Adrenal gland (tissue), 19 donors: ENCODE measurements around the gene HIGD2A. TPM values are rescaled to one million over a fixed set of nuclear protein-coding genes. Genes with fewer than 3 reads are reported as not detected.

Experiments used
- DNase-seq, 7 donors: peaks; one replicate each; pipeline ENCODE4 v3.0.0-alpha.2; 2019 to 2020
- H3K27ac ChIP-seq, 5 donors: fragments of 200-600 bp; sonication (generic) in 4 of 5; 1 replicate in 3 of 5; 2 replicates in 2 of 5; pipeline versions ENCODE4 v1.5.1 to v1.8.0; 2016 to 2020; ENCODE audit warnings: mild to moderate bottlenecking in 1 of 5
- H3K27me3 ChIP-seq: fragments of 200-600 bp; 2 replicates; pipeline ENCODE4 v1.8.0; 2021
- H3K36me3 ChIP-seq, 2 donors: fragments of 200-600 bp; replicated peaks in 1 of 2; 1 replicate in 1 of 2; 2 replicates in 1 of 2; pipeline versions ENCODE4 v1.5.1 to v1.8.0; 2018 to 2022
- H3K4me1 ChIP-seq, 2 donors: fragments of 200-600 bp; replicated peaks in 1 of 2; 1 replicate in 1 of 2; 2 replicates in 1 of 2; pipeline versions ENCODE4 v1.5.1 to v1.8.0; 2018 to 2021
- H3K4me3 ChIP-seq, 4 donors: fragments of 200-600 bp; sonication (generic) in 3 of 4; one replicate each; pipeline ENCODE4 v1.5.1; 2016 to 2018
- H3K9me3 ChIP-seq, 3 donors: fragments of 200-600 bp; sonication (generic) in 1 of 3; replicated peaks in 1 of 3; 1 replicate in 2 of 3; 2 replicates in 1 of 3; pipeline versions ENCODE4 v1.5.1 to v1.8.0; 2016 to 2021
- CTCF ChIP-seq, 6 experiments: fragments of 450-650 bp in 4 of 6; fragments of 200-600 bp in 2 of 6; sonication (generic) in 1 of 6; IDR thresholded peaks; 1 replicate in 5 of 6; 2 replicates in 1 of 6; pipeline versions ENCODE4 v1.5.1 to v1.8.0; 2016 to 2021; ENCODE audit warnings: antibody characterized with exemption in 6 of 6, mild to moderate bottlenecking in 2 of 6, moderate library complexity in 1 of 6
- POLR2A ChIP-seq, 2 donors: fragments of 450-650 bp; IDR thresholded peaks; one replicate each; pipeline ENCODE4 v1.6.1; 2017; ENCODE audit warnings: antibody characterized with exemption in 2 of 2, mild to moderate bottlenecking in 2 of 2, moderate library complexity in 1 of 2
- WGBS, 4 donors: extraction: QIAGEN DNeasy Blood & Tissue Kit in 2 of 4; methylation state at CpG; one replicate each; pipeline versions ENCODE4 v1.1.5 to v1.1.7; 2013 to 2017; 5-methylcytosine and 5-hydroxymethylcytosine counted together
- intact Hi-C, 2 donors: fragments of 100-400 bp; cut with DNase I; formaldehyde crosslinking; loops; one replicate each; pipeline versions ENCODE4 v1.14.1 to v1.15.0; 2022 to 2023
- long read RNA-seq, 10 donors: library from polyadenylated mRNA in 3 of 10; unstranded in 2 of 10; stranded (forward) in 1 of 10; transcript quantifications; one replicate each; pipeline ENCODE4 v2.0.0 and lab custom pipeline, GENCODE V29; 2021 to 2026
- polyA plus RNA-seq, 3 donors: library from polyadenylated mRNA; stranded (reverse); fragments of 200-250 nt in 2 of 3; fragments of 350-450 nt in 1 of 3; fragmentation: Illumina TruSeq in 1 of 3; extraction: RNeasy Lipid Tissue Mini Kit (QIAGEN cat#74804) in 1 of 3; gene quantifications; one replicate each; pipeline ENCODE4 v1.2.3, GENCODE V29; 2013 to 2014
- total RNA-seq, 9 donors: library from RNA; depleted of rRNA in 4 of 9; stranded (reverse); fragments of >200 nt in 4 of 9; fragments of 120-200 nt in 1 of 9; fragmentation: NEBNext Ultra II Directional in 1 of 9; extraction: Animal tissue kit (Norgen Biotek cat#: 25700) in 1 of 9; gene quantifications; one replicate each; pipeline versions ENCODE4 v1.1.0 to v1.2.4, GENCODE V29; 2013 to 2023
- donor health status: healthy with polysubstance abuse.
- donor health status: Bipolar disorder and iron deficiency.
- donor health status: DM: yes; HTN: yes; CAD: no.
- donor health status: DM: no; HTN: no; CAD: no.
- donor health status: DM: no; HTN: no; CAD: no.
- donor health status: DM: yes; HTN: yes; CAD: no.

The HIGD2A gene
- total RNA-seq: 100 to 1,000 TPM; 138 to 262 (median 198) TPM
- polyA plus RNA-seq: 100 to 1,000 TPM; 112 to 492 (median 244) TPM
- long read RNA-seq, donor 1, transcript HIGD2A-201 (2 exons, 668 nt): major isoform, 202 of 202 reads
- long read RNA-seq, donor 1, partial matches to known transcripts: 0 of 202 reads
- long read RNA-seq, donor 1, other reads (novel, unspliced or antisense): 0 of 202 reads
- long read RNA-seq, donor 2, transcript HIGD2A-201 (2 exons, 668 nt): major isoform, 152 of 152 reads
- long read RNA-seq, donor 2, partial matches to known transcripts: 0 of 152 reads
- long read RNA-seq, donor 2, other reads (novel, unspliced or antisense): 0 of 152 reads
- long read RNA-seq, donor 3, transcript HIGD2A-201 (2 exons, 668 nt): major isoform, 134 of 134 reads
- long read RNA-seq, donor 3, partial matches to known transcripts: 0 of 134 reads
- long read RNA-seq, donor 3, other reads (novel, unspliced or antisense): 0 of 134 reads
- long read RNA-seq, donor 4, transcript HIGD2A-201 (2 exons, 668 nt): major isoform, 202 of 210 reads
- long read RNA-seq, donor 4, partial matches to known transcripts: 0 of 210 reads
- long read RNA-seq, donor 4, other reads (novel, unspliced or antisense): 8 of 210 reads
- long read RNA-seq, donor 5, transcript HIGD2A-201 (2 exons, 668 nt): major isoform, 155 of 158 reads
- long read RNA-seq, donor 5, partial matches to known transcripts: 3 of 158 reads
- long read RNA-seq, donor 5, other reads (novel, unspliced or antisense): 0 of 158 reads
- long read RNA-seq, donor 6, transcript HIGD2A-201 (2 exons, 668 nt): major isoform, 203 of 206 reads
- long read RNA-seq, donor 6, partial matches to known transcripts: 2 of 206 reads
- long read RNA-seq, donor 6, other reads (novel, unspliced or antisense): 1 of 206 reads
- long read RNA-seq, donor 7, transcript HIGD2A-201 (2 exons, 668 nt): major isoform, 105 of 105 reads
- long read RNA-seq, donor 7, partial matches to known transcripts: 0 of 105 reads
- long read RNA-seq, donor 7, other reads (novel, unspliced or antisense): 0 of 105 reads
- long read RNA-seq, donor 8, transcript HIGD2A-201 (2 exons, 668 nt): major isoform, 234 of 234 reads
- long read RNA-seq, donor 8, partial matches to known transcripts: 0 of 234 reads
- long read RNA-seq, donor 8, other reads (novel, unspliced or antisense): 0 of 234 reads
- long read RNA-seq, donor 9, transcript HIGD2A-201 (2 exons, 668 nt): major isoform, 140 of 140 reads
- long read RNA-seq, donor 9, partial matches to known transcripts: 0 of 140 reads
- long read RNA-seq, donor 9, other reads (novel, unspliced or antisense): 0 of 140 reads
- long read RNA-seq, donor 10, transcript HIGD2A-201 (2 exons, 668 nt): major isoform, 92 of 112 reads
- long read RNA-seq, donor 10, partial matches to known transcripts: 20 of 112 reads
- long read RNA-seq, donor 10, other reads (novel, unspliced or antisense): 0 of 112 reads

GRCh38 chr5:176388444-176389134 lies at the start of gene HIGD2A, which contains the start of gene NOP16:
Gene HIGD2A, plus strand, starts transcription at chr5:176388751. Its CDS starts 69 bp downstream, at chr5:176388820.
Gene NOP16, minus strand, starts transcription at chr5:176388598. Its CDS starts 59 bp downstream, at chr5:176388539.
- WGBS, 4 donors: 0 to 1% (median 0%) methylated on average over 36 to 47 of the region's 47 CpGs
- H3K27me3 ChIP-seq: no peaks in the 10 kb centered on the region
- H3K4me1 ChIP-seq: peaks cover 12 to 24% of the 10 kb centered on the region in 2 donors
- no peaks in the 10 kb centered on the region for H3K9me3 ChIP-seq
- DNase-seq: peak; percentile 99 to 100 (median 100)
- H3K27ac ChIP-seq: peak within 1 kb of the TSS; percentile 92 to 99 (median 96)
- intact Hi-C loops: loop anchor here in 1 of 2 donors (2.0 kb wide), 1 partner anchor 26 kb away; no protein-coding TSS in a partner anchor
- peak within 1 kb of the TSS; percentile 17 to 89 (median 80) for H3K4me3 ChIP-seq
- peak in 1 of 2 donors; percentile 7 for TF ChIP-seq POLR2A (IDR thresholded peaks at IDR 0.05)
- TF ChIP-seq CTCF (IDR thresholded peaks at IDR 0.05): peak in 3 of 6 experiments; percentile 28 to 51 (median 44)
- H3K36me3 ChIP-seq: peaks cover 0 to 46% of the 10 kb centered on the region in 2 donors

- Histone ChIP-seq H3K4me1 (peaks cover 5 to 12% of the 10 kb centered on the region in 2 donors), H3K9me3 (no peaks in the 10 kb centered on the region), H3K27ac (no peak overlapping the region), H3K36me3 (peaks cover 5 to 39% of the 10 kb centered on the region in 2 donors), H3K4me3 (no peak overlapping the region), H3K27me3 (no peaks in the 10 kb centered on the region)
- DNase-seq: no peak
- WGBS, 4 donors: 93 to 97% (median 95%) methylated on average over 5 of the region's 5 CpGs
- intact Hi-C loops: no loop called here
- TF ChIP-seq CTCF (IDR thresholded peaks at IDR 0.05) (no peak), POLR2A (IDR thresholded peaks at IDR 0.05) (no peak)
Measured at GRCh38 chr5:176339304-176339703, 49.2 kb upstream of the HIGD2A start.

GRCh38 chr5:176341325-176342157 lies 47.0 kb upstream of the HIGD2A start:
- Histone ChIP-seq H3K27me3 (no peaks in the 10 kb centered on the region), H3K27ac (no peak overlapping the region), H3K4me3 (no peak overlapping the region), H3K36me3 (peaks cover 5 to 57% of the 10 kb centered on the region in 2 donors), H3K9me3 (no peaks in the 10 kb centered on the region), H3K4me1 (peaks cover 5 to 12% of the 10 kb centered on the region in 2 donors)
- 58 to 90% (median 82%) methylated on average over 2 of the region's 2 CpGs for WGBS, 4 donors
- TF ChIP-seq CTCF (IDR thresholded peaks at IDR 0.05): no peak
- TF ChIP-seq POLR2A (IDR thresholded peaks at IDR 0.05): no peak
- intact Hi-C loops: no loop called here
- DNase-seq: no peak
